HG02870 (cell line): ENCODE measurements around the gene HDGFL2.

ENCODE experiments used
- ATAC-seq: cut with Tn5 transposase; IDR thresholded peaks from one replicate; pipeline ENCODE4 v1.9.1; 2021; ENCODE audit warnings: mild to moderate bottlenecking, moderate library complexity; ENCODE audit not compliant: unreplicated experiment

Gene HDGFL2

DNA sequence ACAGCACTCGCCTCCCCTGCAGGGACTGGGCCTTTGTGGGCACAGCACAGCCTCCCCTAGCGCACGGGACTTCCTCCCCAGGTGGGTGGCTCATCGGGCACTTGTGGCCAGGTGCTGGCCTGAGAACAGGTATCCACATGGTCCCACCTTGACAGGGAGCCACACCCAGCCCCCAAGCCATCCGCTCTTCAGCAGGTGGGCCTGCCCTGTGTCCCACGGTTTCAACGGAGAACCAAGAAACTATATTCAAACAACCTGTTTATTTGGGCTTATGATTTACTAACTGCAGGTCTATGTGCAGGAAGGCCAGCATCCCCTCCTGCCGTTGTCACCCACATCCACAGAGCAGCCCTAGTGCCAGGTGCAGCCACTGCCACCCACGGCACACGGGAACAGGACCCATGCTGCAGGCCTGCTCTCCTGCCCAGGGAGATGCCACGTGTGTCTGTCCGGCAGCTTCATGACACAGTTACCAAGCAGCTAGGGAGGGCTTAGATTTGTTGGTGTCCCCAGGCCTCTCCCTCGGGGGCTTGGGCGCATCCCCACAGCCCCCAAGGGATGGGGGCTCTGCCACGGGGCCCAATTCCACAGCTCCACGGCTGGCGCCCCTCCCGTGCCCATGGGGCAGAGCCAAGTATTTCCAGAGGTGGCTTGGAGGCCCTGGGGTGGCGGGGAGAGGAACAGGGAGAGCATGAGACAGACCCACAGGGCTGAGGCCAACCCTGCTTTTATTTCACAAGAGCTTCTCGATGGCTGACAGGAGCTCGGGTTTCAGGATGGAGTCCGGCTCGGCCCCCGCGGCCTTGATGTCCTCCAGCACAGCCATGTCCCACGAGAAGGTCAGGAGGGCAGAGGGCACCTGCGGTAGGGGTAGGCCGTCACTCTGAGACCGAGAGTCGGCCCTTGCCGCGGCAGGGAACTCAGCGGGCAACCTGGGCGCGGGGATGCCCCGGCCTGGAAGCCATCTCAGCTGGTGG, 27.0 kb upstream of the HDGFL2 start:
- no peak for ATAC-seq

DNA sequence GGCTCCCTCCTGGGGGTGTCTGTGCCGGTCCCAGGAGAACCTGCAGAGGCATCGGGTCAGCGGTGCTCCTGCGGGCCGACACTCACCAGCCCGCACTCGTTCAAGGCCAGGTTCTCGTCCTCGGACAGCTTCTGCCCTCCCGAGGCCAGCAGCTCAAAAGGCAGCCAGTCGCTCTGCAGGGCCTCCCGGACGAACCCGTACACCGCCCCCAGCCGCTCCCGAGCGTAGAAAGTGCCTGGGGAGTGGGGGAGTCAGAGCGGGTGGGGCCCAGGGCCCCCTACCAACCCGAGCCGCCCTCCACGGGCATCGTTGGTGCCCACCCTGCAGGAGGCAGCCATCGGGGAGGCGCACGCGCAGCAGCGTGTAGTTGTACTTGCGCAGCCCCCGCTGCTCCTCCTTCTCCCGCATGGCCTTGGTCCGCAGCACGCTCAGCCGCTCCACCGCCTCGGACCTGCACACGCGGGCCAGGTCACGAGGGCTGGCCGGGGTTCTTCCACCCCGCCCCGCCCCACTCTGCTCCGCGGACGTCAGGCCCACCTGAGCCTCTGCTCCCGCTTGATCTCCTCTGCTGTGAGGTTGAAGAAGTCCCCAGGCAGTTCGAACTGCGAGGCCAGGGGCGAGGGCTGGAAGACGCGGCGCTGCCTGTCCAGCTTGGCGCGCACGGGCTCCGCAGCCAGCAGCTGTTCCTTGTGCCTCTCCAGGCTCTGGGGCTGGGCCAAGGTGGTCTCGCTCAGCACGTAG, 26.0 kb upstream of the HDGFL2 start:
- ATAC-seq: no peak

DNA sequence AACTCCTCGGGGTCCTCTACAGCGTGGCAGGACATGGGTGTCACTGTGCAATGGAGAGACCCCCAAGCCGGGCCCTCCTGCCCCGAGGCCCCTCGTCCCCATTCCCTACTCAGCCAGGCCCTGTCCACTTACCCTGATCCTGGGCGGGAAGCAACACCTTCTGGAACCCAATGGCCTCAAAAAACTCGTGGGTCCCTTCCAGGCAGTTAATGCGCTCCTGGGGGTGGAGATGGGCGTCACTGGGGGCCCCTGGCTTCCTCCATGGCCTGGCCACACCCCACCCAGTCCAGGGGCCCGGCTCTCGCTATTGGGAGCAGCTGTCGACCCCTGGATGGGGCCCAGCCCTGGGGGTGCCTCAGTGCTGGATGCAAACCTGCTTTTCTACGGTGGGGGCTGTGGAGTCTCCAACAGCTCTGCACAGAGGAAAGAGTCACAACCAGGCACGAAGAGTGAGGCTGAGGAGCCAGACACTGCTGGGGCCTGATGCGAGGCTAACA, 25.3 kb upstream of the HDGFL2 start:
- ATAC-seq: no peak

DNA sequence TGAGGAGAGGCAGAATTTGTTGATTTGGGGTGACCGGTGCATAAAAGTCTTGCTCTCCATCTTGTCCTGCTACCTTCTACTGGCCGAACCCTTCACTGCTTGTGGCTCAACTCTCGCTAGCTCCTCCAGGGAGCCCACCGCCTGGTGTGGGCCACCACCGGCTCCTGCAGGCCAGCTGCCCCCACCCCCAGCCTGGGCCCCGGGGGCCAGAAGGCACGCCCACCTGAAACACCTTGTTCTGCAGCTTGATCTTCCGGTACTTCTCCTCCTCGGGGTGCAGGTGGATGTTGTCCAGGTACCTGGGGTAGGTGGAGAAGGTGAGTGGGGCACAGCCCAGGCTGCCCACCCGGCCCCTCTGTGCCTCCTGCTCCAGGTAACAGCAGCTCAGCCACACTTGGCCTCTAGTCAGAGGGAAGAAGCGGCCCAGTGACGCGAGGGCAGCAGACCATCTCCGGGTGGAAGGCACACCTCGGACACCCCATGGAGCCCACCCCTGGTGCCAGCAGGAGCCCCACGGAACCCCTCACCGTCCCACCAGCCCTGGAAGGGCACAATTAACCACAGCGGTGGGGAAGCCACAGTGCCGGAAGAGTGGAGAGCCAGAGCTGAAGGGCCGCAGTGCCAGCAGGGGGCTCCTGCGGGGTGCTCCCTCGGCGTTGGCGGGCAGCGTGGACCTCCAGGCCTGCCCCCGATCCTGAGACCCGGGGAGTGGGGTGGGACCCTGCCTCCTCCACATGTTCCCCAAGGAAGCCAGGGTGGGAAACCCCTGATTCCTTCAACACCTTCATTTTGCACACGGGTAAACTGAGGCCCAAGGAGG, 24.6 kb upstream of the HDGFL2 start:
- no peak for ATAC-seq

DNA sequence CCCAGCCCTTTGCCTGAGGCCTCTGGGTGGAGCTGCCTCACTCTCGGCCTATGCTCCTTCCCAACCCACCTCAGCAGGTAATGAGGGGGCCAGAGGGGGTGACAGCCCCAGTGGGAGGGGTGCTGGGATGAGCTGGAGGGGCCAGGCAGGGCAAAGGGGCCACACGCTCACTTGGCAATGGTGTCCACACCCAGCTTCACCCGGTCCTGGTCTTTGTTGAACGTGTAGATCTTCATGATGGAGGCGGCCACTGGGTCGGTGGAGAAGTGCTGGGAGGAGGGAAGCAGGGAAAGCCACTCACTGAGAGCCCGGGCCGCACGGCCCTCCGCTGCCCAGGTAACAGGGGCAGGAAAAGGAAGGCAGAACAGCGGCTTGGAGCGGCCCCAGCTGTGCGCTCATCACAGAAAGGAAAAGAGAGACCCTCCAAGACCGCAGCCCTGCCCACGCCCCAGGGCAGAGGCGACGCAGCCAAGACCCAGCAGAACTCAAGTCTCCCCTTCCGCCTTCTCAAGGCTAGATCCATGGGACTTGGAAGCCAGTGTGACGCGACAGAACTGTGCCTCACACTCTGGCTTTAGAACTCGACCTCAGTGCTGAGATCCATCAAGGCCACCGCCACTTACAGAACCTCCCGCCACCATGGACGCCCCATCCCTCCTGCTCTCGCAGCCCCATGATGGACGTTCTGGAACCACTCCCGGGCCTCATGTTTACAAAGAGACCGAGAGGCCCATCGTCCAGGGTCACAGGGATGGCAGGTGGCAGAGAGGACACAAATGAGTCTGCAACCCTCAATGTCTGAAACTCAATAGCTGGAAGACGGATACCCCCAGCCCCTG, 23.7 kb upstream of the HDGFL2 start:
- ATAC-seq: no peak

DNA sequence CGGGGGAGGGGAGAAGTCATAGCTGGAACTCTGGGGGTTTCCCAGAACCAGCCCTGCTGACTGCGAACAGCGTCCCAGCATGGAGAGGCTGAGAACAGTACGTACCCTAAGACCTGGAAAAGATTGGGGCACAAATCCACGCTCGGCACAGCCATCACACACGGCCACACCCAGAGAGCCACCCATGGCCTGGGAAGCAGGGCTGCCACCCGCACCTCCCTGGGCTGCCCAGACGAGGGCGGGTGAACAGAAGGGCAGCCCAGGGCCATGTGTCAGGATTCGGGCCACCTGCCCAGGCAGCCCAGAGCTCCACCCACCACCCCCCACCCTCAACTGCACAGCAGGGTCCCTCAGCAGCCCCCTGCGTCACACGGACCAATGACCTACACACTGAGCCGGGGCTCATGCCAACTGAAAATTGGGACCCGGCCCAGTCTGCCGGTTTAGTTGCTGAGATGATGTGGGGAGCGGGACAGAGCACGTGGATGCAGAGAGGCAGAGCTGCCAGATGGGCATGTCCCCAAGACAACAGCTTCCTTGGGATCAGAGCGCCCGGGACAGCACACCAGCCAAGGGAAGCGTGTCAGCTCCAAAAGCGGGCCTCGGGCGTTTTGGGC, 23.0 kb upstream of the HDGFL2 start:
- ATAC-seq: no peak

DNA sequence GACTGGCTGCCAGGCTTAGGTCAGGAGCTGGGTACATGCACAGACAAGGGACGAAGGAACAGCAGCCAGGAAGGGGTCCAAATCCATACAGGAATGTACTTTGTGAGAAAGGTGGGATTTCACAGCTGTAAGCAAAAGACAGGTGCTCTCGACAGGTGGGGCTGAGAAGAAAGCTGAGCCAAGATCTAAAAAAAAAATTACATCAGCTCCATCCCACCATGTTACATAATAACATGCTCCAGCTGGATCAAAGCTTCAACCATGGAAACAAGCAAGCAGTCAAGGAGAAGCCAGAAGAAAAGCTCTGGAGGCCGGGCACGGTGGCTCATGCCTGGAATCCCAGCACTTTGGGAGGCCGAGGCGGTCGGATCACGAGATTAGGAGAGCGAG, 22.5 kb upstream of the HDGFL2 start:
- no peak for ATAC-seq

DNA sequence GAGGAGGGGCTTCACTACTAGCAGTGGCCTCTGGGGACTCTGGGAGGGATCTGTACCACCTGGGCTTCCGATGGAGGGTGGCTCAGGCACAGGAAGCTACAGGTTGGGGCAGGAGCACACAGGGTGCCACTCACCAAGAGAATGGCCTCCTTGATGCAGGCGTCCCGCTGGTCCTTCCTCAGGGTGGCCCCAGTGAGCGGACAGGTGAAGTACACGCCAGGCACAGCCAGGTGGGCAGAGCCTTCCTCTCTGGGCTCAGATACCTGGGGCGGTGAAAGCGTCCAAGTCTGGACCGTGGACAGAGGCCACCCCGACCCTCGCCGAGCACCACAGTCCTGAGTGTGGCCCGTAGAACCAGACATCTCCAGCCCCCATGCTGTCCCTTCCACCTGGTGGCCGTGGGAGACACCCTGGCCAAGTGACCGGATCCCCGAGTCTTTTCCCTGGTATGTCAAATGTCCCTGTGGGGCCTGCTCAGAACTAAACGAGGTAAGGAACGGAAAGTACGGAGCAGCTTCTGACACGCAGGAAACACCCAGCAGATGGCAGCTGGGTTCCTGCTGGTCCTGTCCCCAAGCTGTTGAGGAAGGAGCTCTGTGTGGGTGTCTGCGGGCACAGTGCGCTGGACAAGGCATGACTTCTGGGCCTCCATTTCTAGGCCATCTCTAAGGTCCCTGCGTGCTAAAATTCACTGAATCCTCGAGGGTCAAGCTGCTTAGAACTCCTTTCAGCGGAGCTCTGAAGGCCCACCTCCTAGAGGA, 19.7 kb upstream of the HDGFL2 start:
- ATAC-seq: no peak

DNA sequence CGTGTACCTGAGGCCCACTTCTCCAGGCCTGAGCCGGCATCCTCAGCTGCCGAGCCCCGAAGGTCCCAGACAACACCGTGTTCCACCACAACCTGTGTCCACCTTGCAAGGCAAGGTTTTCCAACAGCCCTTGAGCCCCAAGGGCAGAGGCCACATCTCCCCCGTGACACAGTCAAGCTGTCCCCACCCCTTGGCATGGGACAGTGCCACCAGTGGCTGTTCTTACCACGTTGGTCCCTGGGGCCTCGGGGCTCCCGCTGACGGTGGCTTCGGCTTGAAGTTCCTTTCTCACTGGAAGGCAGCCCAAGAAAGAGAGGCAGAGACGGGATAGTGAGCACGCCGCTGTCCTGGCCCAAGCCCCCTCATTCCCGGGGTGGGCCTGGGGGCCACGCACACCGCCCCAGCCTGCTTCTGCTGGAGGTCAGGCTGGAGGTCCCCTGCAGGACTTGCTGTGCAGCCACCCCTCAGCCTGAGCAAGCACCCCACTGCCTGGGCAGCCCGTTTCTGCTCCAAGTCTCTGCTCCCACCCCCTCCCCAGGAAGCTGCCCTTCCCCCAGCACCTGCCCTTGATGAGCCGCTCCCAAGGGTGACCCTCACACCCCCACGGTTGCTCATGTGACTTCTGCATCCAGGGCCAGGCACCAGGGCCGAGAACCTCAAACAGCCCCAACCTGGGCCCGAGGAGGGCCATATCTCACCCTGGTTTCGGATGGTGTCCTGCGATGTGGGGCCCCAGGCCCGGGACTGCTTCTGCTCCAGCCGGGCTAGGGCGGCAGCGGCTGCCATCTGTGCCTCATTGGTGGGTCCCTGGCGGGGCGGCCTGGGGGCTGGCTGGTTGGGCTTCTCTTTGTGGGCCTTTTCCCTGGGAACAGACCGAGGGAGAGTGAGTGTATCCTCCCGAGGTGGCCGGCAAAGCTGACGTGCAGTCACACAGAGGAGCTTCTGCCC, 18.6 kb upstream of the HDGFL2 start:
- ATAC-seq: no peak

DNA sequence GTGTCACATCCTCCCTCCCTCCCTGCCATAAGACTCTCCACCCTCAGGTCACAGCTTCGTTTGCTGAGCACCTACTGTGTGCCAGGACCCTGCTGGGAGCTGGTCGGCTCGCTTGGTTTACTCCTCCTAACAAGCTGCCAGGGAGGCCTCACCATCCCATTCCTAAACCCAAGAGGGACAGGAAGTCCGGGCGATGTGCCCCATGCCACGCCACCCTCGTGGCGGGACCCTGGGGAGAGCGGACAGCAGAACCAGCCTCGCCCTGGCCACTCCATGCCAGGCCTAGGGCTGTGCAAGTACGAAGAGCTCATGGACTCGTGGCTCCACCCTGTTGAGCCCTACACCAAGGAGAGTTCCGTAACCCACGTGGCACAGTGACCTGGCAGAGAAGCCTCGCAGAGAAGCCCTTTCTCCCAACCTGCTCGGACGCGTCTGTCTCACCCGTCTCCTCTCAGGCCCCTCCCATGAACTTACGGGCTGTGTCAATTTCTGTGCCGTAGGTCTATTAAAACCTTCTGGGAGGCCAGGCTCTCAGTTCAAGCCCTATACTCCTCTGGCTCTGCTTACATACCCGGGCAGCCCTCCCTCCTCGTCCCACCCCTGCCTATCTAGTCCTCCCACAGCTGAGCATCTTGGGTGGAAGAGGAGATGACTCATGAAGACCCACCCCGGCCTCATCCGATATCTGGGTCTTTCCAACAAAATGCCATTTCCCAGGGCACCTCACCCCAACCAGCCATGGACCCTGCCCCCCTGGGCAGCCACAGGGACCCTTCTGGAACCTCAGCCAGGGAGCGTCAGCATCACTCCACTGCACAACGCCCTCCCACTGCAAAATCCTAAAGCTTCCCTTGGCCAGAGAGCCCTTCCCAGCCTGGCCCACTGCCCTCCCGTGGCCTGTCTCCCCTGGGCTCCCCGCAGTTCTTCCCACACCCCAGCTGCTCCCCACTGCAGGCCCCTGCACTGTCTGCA, 17.1 kb upstream of the HDGFL2 start:
- ATAC-seq: no peak

DNA sequence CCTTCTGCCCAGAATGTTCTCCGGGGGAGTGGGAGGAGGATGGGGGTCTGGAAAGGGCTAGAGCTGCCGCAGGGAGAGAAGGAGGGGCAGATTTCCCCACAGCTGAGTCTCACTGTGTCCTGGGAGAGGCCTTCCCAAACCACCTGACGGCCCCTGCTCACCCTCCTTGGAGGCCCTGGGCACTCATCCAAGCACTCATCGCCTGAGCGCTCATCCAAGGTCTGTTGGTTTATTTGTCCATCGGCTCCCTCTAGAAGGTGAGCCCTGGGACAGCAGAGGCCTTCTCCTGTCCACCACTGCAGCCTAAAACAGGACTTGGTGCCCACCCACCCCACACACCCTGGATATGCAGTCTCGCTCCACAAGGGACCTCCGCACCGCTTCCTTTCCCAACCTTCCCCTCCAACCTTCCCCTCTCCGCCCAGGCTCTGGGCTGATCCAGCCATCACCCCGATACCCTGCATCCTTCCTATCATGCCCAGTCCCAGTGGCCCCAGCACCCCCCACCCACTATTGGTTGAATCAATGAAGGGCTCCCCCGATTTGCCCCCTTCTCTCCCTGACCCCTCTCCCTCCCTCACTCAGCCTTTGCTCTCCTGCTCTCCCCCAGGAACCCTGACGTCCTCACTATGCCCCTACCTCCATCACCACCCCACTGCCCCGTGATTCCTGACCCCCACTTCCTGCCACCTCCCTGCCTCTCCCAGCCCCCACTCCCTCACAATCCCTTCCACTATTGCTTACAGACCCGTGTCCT, 16.2 kb upstream of the HDGFL2 start:
- no peak for ATAC-seq

DNA sequence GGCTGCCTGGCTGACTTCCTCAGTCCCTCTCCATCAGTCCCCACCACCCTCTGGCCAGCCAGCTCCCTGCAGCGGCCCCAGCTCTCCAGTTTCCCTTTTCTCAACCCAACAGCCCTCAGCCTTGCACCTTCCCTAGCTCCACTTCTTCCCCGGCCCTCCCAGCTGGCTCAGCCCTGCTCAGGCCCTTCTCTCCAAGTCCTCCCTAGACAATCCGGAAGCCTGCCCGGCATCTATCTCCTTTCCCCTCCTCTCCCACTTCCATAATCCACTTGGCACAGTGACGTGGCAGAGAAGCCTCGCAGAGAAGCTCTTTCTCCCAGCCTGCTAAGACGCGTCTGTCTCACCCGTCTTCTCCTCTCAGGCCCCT, 15.6 kb upstream of the HDGFL2 start:
- ATAC-seq: no peak

DNA sequence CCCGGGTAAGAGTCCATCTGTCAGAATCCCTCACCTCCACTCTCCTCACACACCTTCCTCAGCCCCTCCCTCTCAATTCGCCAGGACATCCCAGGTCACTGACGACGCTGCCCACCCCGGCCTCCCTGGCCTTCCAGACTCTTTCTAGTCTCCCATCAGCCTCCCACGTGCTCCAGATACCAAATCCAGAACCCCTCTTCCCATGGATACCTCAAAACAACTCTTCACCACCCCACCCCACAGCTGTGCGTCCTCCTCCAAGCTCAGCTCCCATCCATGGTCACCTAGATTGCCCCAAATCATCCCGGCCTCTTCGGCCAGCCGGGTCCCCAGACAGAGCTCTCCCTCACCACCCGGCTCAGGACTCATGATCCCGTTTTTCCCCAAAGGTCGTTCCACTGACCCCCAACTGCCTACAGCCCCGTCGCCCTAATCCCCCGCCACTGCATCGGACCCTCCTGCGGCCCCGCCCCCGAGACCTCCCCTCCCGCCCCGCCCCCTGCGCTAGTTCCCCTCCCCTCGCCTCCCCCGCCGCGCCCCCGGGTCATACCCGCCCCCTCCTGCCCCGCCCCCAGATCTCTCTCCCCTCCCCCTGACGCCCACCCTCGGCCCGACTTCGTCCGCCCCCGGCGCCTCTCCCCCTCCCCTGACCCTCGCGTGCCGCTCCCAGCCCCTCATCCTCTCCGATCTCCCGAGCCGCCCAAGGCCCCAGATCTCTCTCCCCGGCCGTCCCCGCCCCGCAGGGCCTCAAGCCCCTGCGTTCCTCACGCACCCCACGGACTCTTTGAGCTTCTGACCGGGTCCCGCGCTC, 15.0 kb upstream of the HDGFL2 start:
- ATAC-seq: no peak

DNA sequence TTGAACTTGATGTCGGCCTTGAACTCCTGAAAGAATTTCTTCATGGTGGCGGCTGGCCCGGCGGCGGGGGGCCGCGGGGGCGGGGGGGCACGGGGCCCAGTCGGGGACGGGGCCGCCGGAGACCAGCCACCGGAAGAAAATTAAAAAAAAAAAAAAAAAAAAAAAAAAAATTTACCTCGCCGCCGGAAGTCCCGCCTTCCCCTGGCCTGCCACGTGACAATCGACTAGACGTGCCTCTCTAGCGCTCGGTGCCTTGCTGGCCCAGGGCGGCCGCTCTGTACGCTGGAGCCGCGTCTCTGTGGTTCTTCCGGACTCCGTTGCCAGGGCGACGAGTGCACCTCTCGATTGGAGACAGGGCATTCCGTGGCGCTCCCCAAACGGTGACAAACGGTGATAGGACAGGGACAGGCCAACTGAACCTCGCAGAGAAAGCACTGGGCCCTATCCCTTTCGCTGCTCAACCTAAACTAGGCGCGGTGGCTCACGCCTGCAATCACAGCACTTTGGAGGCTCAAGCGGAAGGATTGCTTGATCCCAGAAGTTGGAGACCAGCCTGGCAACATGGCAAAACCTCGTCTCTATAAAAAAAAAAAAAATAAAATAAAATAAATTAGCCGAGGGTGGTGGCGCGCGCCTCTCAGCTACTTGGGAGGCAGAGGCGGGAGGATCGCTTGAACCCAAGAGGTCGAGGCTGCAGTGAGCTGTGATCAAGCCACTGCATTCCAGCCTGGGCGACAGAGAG, 14.3 kb upstream of the HDGFL2 start, which contains the start of gene UBXN6:
Gene UBXN6, minus strand, starts transcription at position 141 of the 742 bp plus-strand sequence. Its CDS starts 97 bp downstream, at position 44.
- peak; percentile 91 for ATAC-seq
